K562 (cell line): Measurements from ENCODE around the gene FAM149A. TPM values are rescaled to one million over a fixed set of nuclear protein-coding genes. Genes with fewer than 3 reads are reported as not detected.

ENCODE experiments used
- ATAC-seq: fragments of 200-7000 bp; cut with Tn5 transposase; 3 replicates; pipeline ENCODE4 v1.9.1; 2020; ENCODE audit warnings: moderate library complexity
- BruUV-seq: library from RNA; stranded (reverse); fragments of 400-500 nt; replicated peaks from 2 replicates; lab custom pipeline; 2021; lab: Mats Ljungman, UMichigan
- CTCF ChIA-PET: fragments of 300-600 bp; formaldehyde crosslinking; extraction: SDS; loops from one replicate; lab custom pipeline; 2021; ENCODE audit warnings: low intra/inter-chr PET ratio; lab: Yijun Ruan, JAX
- POLR2A ChIA-PET: fragments of 300-600, 350-650 bp; sonication (Branson Sonifier 250); formaldehyde crosslinking; extraction: SDS; loops from one replicate; lab custom pipeline; 2021; ENCODE audit warnings: antibody characterized with exemption, inconsistent platforms; lab: Yijun Ruan, JAX
- DNase-seq, 4 experiments: peaks; one replicate each; pipeline versions ENCODE4 v3.0.0 to v3.0.0-alpha.2; 2011 to 2018; ENCODE audit warnings: low spot score in 3 of 4, mixed read lengths in 3 of 4; ENCODE audit errors: extremely low read depth in 1 of 4
- FAIRE-seq: peaks from 2 replicates; lab custom pipeline; 2011; peaks lifted over from hg19 to GRCh38; lab: Jason Lieb, UNC
- H2AFZ ChIP-seq: 2 replicates; pipeline ENCODE4 v1.6.0; 2011; ENCODE audit warnings: low read depth, low read length, control low read depth, inconsistent platforms
- H3K27ac ChIP-seq: fragments of 200-600 bp; 3 replicates; pipeline ENCODE4 v1.8.0; 2011; ENCODE audit warnings: low read depth, mild to moderate bottlenecking, control low read depth, inconsistent platforms, low read length, moderate library complexity, mixed read lengths; ENCODE audit errors: extremely low read depth
- H3K27me3 ChIP-seq, 2 experiments: fragments of 300-600 bp in 1 of 2; 2 replicates in 1 of 2; 3 replicates in 1 of 2; pipeline versions ENCODE4 v1.6.0 to v1.8.0; 2011; ENCODE audit warnings: inconsistent platforms in 2 of 2, low read length in 2 of 2, mild to moderate bottlenecking in 1 of 2, mixed read lengths in 1 of 2, moderate library complexity in 1 of 2; ENCODE audit not compliant: control insufficient read depth in 2 of 2, insufficient read depth in 2 of 2
- H3K36me3 ChIP-seq: fragments of 300-600 bp; 3 replicates; pipeline ENCODE4 v1.8.0; 2011; ENCODE audit warnings: mild to moderate bottlenecking, low read length, inconsistent platforms; ENCODE audit not compliant: control insufficient read depth, insufficient read depth
- H3K4me1 ChIP-seq, 2 experiments: fragments of 200-600 bp in 1 of 2; replicated peaks in 1 of 2; 2 replicates in 1 of 2; 3 replicates in 1 of 2; pipeline versions ENCODE4 v1.5.1 to v1.8.0; 2011; ENCODE audit warnings: inconsistent platforms in 2 of 2, low read length in 2 of 2, mild to moderate bottlenecking in 1 of 2, mixed read lengths in 1 of 2, moderate library complexity in 1 of 2; ENCODE audit not compliant: control insufficient read depth in 2 of 2, insufficient read depth in 2 of 2
- H3K4me2 ChIP-seq: 2 replicates; pipeline ENCODE4 v1.6.1; 2011; ENCODE audit warnings: low read length, control low read depth, inconsistent platforms, mixed read lengths; ENCODE audit not compliant: insufficient read depth
- H3K4me3 ChIP-seq: fragments of 200-600 bp; sonication (generic), shearing (Covaris generic); 2 replicates; pipeline ENCODE4 v1.5.1; 2016; ENCODE audit warnings: control low read depth, inconsistent platforms
- H3K79me2 ChIP-seq: fragments of 200-600 bp; 3 replicates; pipeline ENCODE4 v1.8.0; 2011; ENCODE audit warnings: low read length, inconsistent platforms; ENCODE audit not compliant: control insufficient read depth, insufficient read depth
- H3K9ac ChIP-seq, 2 experiments: 2 replicates each; pipeline versions ENCODE4 v1.6.0 to v1.6.1; 2011; ENCODE audit warnings: low read depth in 2 of 2, low read length in 2 of 2, control low read depth in 1 of 2, inconsistent platforms in 1 of 2, mild to moderate bottlenecking in 1 of 2, mixed read lengths in 1 of 2; ENCODE audit not compliant: insufficient read depth in 1 of 2
- H3K9me1 ChIP-seq: one replicate; pipeline ENCODE4 v1.6.0; 2011; ENCODE audit warnings: inconsistent platforms, mild to moderate bottlenecking, low read length, moderate library complexity; ENCODE audit not compliant: control insufficient read depth, insufficient read depth
- H3K9me3 ChIP-seq: replicated peaks from 2 replicates; pipeline ENCODE4 v1.5.1; 2011; ENCODE audit warnings: low read depth, low read length, inconsistent platforms; ENCODE audit not compliant: control insufficient read depth, insufficient read depth
- H4K20me1 ChIP-seq: replicated peaks from 2 replicates; pipeline ENCODE4 v1.6.1; 2011; ENCODE audit warnings: low read length, inconsistent platforms, mixed read lengths; ENCODE audit not compliant: control insufficient read depth, insufficient read depth
- CEBPG ChIP-seq, 3 experiments: fragments of 200-800 bp in 1 of 3; sonication (Bioruptor generic) in 1 of 3; sonication (generic) in 1 of 3; formaldehyde crosslinking in 1 of 3; IDR thresholded peaks in 2 of 3; conservative IDR thresholded peaks in 1 of 3; 2 replicates each; pipeline versions ENCODE4 v1.6.1 to v1.8.0; 2016 to 2022; ENCODE audit warnings: missing compliant biosample characterization in 2 of 3, missing genetic modification characterization in 2 of 3, mild to moderate bottlenecking in 1 of 3, missing genetic modification reagents in 1 of 3
- CHD1 ChIP-seq: fragments of 200-600 bp; sonication (generic); IDR thresholded peaks from one replicate; pipeline ENCODE4 v1.6.1; 2012; ENCODE audit warnings: mild to moderate bottlenecking, moderate library complexity, low read length, inconsistent platforms
- DNMT1 ChIP-seq: fragments of 450-650 bp; IDR thresholded peaks from 2 replicates; pipeline ENCODE4 v1.6.1; 2016; ENCODE audit warnings: antibody characterized with exemption, mild to moderate bottlenecking
- EZH2 ChIP-seq: IDR thresholded peaks from 2 replicates; pipeline ENCODE4 v1.6.1; 2012; ENCODE audit warnings: low read depth, mild to moderate bottlenecking, inconsistent platforms, low read length, borderline replicate concordance
- FIP1L1 ChIP-seq: fragments of 200-400 bp; formaldehyde crosslinking; IDR thresholded peaks from 2 replicates; pipeline ENCODE4 v1.6.1; 2018; ENCODE audit warnings: mild to moderate bottlenecking, low read depth, low read length; ENCODE audit not compliant: poor library complexity, severe bottlenecking
- JUN ChIP-seq, 2 experiments: sonication (generic) in 1 of 2; formaldehyde crosslinking in 1 of 2; IDR thresholded peaks; 2 replicates each; pipeline versions ENCODE4 v1.6.1 to v1.8.0; 2012 to 2022; ENCODE audit warnings: borderline replicate concordance in 2 of 2, mild to moderate bottlenecking in 2 of 2, improper control_type of control experiment in 1 of 2, low read depth in 1 of 2, low read length in 1 of 2, missing genetic modification reagents in 1 of 2
- KDM2B ChIP-seq: fragments of 250-450 bp; sonication (Bioruptor Pico); IDR thresholded peaks from 2 replicates; pipeline ENCODE4 v1.8.0; 2021; ENCODE audit warnings: mild to moderate bottlenecking, moderate library complexity
- NFIC ChIP-seq: fragments of 450-650 bp; IDR thresholded peaks from 2 replicates; pipeline ENCODE4 v1.6.1; 2017; ENCODE audit warnings: mild to moderate bottlenecking, inconsistent platforms
- TBP ChIP-seq: optimal IDR thresholded peaks from 2 replicates; pipeline ENCODE3; 2011; ENCODE audit warnings: low read depth, low read length, improper control_type of control experiment
- ZC3H4 ChIP-seq: sonication (generic); formaldehyde crosslinking; IDR thresholded peaks from 2 replicates; pipeline ENCODE4 v1.9.0; 2021; ENCODE audit warnings: missing genetic modification reagents, borderline replicate concordance
- ZNF3 ChIP-seq: fragments of 250-450 bp; sonication (Bioruptor Pico); IDR thresholded peaks from 2 replicates; pipeline ENCODE4 v1.5.0; 2021; ENCODE audit warnings: mild to moderate bottlenecking, moderate library complexity
- WGBS: fragments of 100-300 bp; shearing (Covaris generic); methylation state at CpG from one replicate; pipeline ENCODE4 v1.1.6; 2016; ENCODE audit warnings: low coverage, mixed read lengths; ENCODE audit not compliant: insufficient coverage; ENCODE audit errors: missing lambda C conversion rate; 5-methylcytosine and 5-hydroxymethylcytosine counted together
- in situ Hi-C: fragments of 300-500 bp; cut with MboI; formaldehyde crosslinking; loops from 4 replicates; pipeline ENCODE4 v1.15.0; 2018; ENCODE audit warnings: inconsistent platforms, mixed read lengths
- intact Hi-C: fragments of 100-400 bp; cut with micrococcal nuclease; formaldehyde crosslinking; loops from 2 replicates; pipeline ENCODE4 v1.14.2; 2022
- polyA plus RNA-seq, 8 experiments: library from polyadenylated mRNA; depleted of rRNA in 4 of 8; stranded (reverse) in 5 of 8; unstranded in 3 of 8; fragments of >200 nt; fragmentation: Nextera tagmentation in 2 of 8; fragmentation: Illumina TruSeq in 1 of 8; extraction: Ambion mirVana in 2 of 8; extraction: Trizol in 1 of 8; gene quantifications; 2 replicates each; pipeline versions ENCODE4 v1.2.1 to v1.2.3, GENCODE V29; 2011 to 2014; ENCODE audit warnings: inconsistent platforms in 1 of 8, missing spikeins in 1 of 8
- total RNA-seq, 7 experiments: library from RNA; depleted of rRNA in 6 of 7; stranded (reverse); fragments of >200 nt in 6 of 7; fragmentation: Illumina TruSeq in 2 of 7; extraction: Trizol in 2 of 7; gene quantifications; 2 replicates each; pipeline versions ENCODE4 v1.2.1 to v1.2.3, GENCODE V29; 2011 to 2021; ENCODE audit warnings: low replicate concordance in 1 of 7
- TF ChIP-seq, protein P1 (sequence below): fragments of 250-450 bp; sonication (Bioruptor Pico); IDR thresholded peaks from 2 replicates; pipeline ENCODE4 v1.9.0; 2021; ENCODE audit warnings: mild to moderate bottlenecking
- TF ChIP-seq, protein P2 (sequence below): fragments of 450-650 bp; formaldehyde crosslinking; IDR thresholded peaks from 2 replicates; pipeline ENCODE4 v1.4.0; 2020; ENCODE audit warnings: mild to moderate bottlenecking, moderate library complexity

FAM149A gene
- total and polyA plus RNA-seq, 9 of the 15 experiments (the other 6 are each of a cell fraction or from before 2014, with no cell fraction given) = not detected

DNA sequence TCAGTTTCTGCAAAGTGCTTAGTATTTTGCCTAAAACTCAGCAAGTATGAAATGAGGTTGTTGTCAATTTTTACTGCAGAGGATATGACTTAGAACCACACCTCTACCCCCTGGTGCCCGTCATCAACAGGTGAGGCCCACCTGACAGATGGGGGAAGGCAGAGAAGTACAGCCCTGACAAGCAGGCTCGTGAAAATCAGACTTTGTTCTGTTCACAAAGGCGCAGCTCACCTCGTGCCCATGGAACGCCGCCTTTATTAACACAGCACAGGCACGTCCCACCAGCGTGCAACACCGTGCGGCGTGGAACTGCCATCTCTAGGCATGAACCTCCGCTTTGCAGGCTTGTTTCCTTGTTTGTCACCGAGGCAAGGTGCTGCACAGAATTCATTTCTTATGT, 100.2 kb downstream of the FAM149A start:
- H3K27ac ChIP-seq = peak overlapping the region; percentile 21; the same call in 1 of the 3 replicates
- H3K27me3 ChIP-seq = no peaks in the 10 kb centered on the region
- in situ Hi-C loops = no loop called here
- FAIRE-seq (no peak), DNase-seq (no peak), ATAC-seq (no peak)
- intact Hi-C loops = no loop called here
- TF ChIP-seq ZC3H4 (CRISPR knock-in tag) = no peak
- no peaks in the 10 kb centered on the region for H3K9me1 ChIP-seq
- CTCF ChIA-PET = no interaction called here
- H4K20me1 ChIP-seq = no peaks in the 10 kb centered on the region
- peak overlapping the region; percentile 48 for H3K4me2 ChIP-seq
- H3K4me3 ChIP-seq = no peak overlapping the region
- POLR2A ChIA-PET = no interaction called here
- no peaks in the 10 kb centered on the region for H3K79me2 ChIP-seq
- 64% methylated on average over 13 of the region's 13 CpGs for WGBS
- H3K9me3 ChIP-seq = no peaks in the 10 kb centered on the region
- H2AFZ ChIP-seq = peak overlapping the region; percentile 46
- no peaks in the 10 kb centered on the region for H3K36me3 ChIP-seq
- H3K9ac ChIP-seq = peak overlapping the region in 1 of 2 experiments; percentile 28; a peak in 1 of 4 replicates
- BruUV-seq = no TSS peak
- peaks cover 0 to 7% of the 10 kb centered on the region in 2 experiments; a peak in 3 of 5 replicates for H3K4me1 ChIP-seq

DNA sequence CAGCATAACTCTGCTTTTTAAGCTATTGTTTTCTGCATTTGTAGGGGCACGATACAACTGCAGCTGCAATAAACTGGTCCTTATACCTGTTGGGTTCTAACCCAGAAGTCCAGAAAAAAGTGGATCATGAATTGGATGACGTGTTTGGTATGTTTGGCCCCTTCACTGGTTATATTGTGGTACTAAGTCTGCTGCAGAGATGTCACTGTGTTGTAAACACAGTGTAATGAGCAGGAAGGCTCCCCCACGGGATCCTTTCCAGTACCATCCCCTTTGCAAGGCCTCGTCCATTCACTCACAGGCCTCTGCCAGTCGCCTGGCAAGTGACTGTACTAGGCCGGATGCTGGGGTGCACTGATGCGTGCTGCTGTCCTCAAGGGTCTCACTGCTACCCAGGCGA, 100.7 kb downstream of the FAM149A start:
- in situ Hi-C loops = no loop called here
- Histone ChIP-seq H3K9me1 (no peaks in the 10 kb centered on the region), H3K36me3 (no peaks in the 10 kb centered on the region), H2AFZ (no peak overlapping the region), H3K4me2 (no peak overlapping the region), H3K27me3 (no peaks in the 10 kb centered on the region), H3K9ac (no peak overlapping the region), H3K9me3 (no peaks in the 10 kb centered on the region), H3K4me3 (no peak overlapping the region), H4K20me1 (no peaks in the 10 kb centered on the region), H3K79me2 (no peaks in the 10 kb centered on the region), H3K4me1 (peaks cover 0 to 7% of the 10 kb centered on the region in 2 experiments; a peak in 3 of 5 replicates), H3K27ac (no peak overlapping the region)
- ATAC-seq (no peak), DNase-seq (no peak), FAIRE-seq (no peak)
- no TSS peak for BruUV-seq
- intact Hi-C loops = no loop called here
- 45% methylated on average over 8 of the region's 8 CpGs for WGBS
- ChIA-PET POLR2A (no interaction called here), CTCF (no interaction called here)
- no peak for TF ChIP-seq FIP1L1
- no peak for TF ChIP-seq TBP
- no peak for TF ChIP-seq EZH2
- no peak for TF ChIP-seq CHD1
- TF ChIP-seq DNMT1 = no peak
- TF ChIP-seq, protein P1, sequence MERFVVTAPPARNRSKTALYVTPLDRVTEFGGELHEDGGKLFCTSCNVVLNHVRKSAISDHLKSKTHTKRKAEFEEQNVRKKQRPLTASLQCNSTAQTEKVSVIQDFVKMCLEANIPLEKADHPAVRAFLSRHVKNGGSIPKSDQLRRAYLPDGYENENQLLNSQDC = no peak
- no peak for TF ChIP-seq NFIC
- TF ChIP-seq, protein P2, sequence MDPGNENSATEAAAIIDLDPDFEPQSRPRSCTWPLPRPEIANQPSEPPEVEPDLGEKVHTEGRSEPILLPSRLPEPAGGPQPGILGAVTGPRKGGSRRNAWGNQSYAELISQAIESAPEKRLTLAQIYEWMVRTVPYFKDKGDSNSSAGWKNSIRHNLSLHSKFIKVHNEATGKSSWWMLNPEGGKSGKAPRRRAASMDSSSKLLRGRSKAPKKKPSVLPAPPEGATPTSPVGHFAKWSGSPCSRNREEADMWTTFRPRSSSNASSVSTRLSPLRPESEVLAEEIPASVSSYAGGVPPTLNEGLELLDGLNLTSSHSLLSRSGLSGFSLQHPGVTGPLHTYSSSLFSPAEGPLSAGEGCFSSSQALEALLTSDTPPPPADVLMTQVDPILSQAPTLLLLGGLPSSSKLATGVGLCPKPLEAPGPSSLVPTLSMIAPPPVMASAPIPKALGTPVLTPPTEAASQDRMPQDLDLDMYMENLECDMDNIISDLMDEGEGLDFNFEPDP (CRISPR knock-in tag) = no peak
- TF ChIP-seq KDM2B (CRISPR knock-in tag) = no peak
- TF ChIP-seq CEBPG (CRISPR knock-in tag; IDR thresholded peaks at IDR 0.05) = no peak
- no peak for TF ChIP-seq CEBPG (tag; conservative IDR thresholded peaks at IDR 0.05 in 1 of 2, IDR thresholded peaks at IDR 0.05 in 1 of 2)
- TF ChIP-seq ZNF3 (CRISPR knock-in tag) = no peak
- no peak for TF ChIP-seq JUN (IDR thresholded peaks at IDR 0.05; ENCODE audit: borderline replicate concordance, low read depth, low read length)
- no peak for TF ChIP-seq JUN (CRISPR knock-in tag; IDR thresholded peaks at IDR 0.05; ENCODE audit: borderline replicate concordance)
